ENCODE results near the gene IZUMO1R. TPM values are rescaled to one million over a fixed set of nuclear protein-coding genes. Genes with fewer than 3 reads are reported as not detected.

The IZUMO1R gene
- total RNA-seq, 2 experiments from 2014 or later = not detected

GRCh38 chr11:94315664-94316063, 11.3 kb downstream of the IZUMO1R start:
- POLR2A ChIA-PET = no interaction called here
- H3K9me3 Mint-ChIP-seq = no peaks in the 10 kb centered on the region
- no peak for ATAC-seq (ENCODE audit: poor library complexity)

GRCh38 chr11:94322501-94322900, 18.1 kb downstream of the IZUMO1R start:
- H3K4me3 ChIP-seq (ENCODE audit: low read length) = no peak overlapping the region
- ChIA-PET CTCF (no interaction called here), POLR2A (no interaction called here)
- intact Hi-C loops (cut with DNase I, micrococcal nuclease) = loop anchor here in 1 of 2 experiments (10.0 kb wide), 1 partner anchor 182 kb away; no protein-coding TSS in a partner anchor
- no peaks in the 10 kb centered on the region for H3K4me1 ChIP-seq (ENCODE audit: insufficient read depth, low read length)
- H3K4me3 Mint-ChIP-seq = no peak overlapping the region
- no peaks in the 10 kb centered on the region for H3K9me3 ChIP-seq (ENCODE audit: control insufficient read depth in 1 of 2, insufficient read depth in 1 of 2, low read length in 2 of 2)
- no peaks in the 10 kb centered on the region for H3K36me3 Mint-ChIP-seq (ENCODE audit: low read depth)
- H3K36me3 ChIP-seq (ENCODE audit: insufficient read depth, low read length) = no peaks in the 10 kb centered on the region
- no peaks in the 10 kb centered on the region for H3K27me3 ChIP-seq (ENCODE audit: control insufficient read depth in 1 of 2, insufficient read depth in 2 of 2, low read length in 2 of 2)
- no peak for ATAC-seq (ENCODE audit: poor library complexity)
- no peaks in the 10 kb centered on the region for H3K27me3 Mint-ChIP-seq
- peaks cover 5% of the 10 kb centered on the region for H3K9me3 Mint-ChIP-seq
- no peak for TF ChIP-seq CTCF (IDR thresholded peaks at IDR 0.05)
- no peak overlapping the region for H3K27ac ChIP-seq (ENCODE audit: low read depth in 1 of 2, low read length in 2 of 2)
- no peak overlapping the region for H3K27ac Mint-ChIP-seq
- no peaks in the 10 kb centered on the region for H3K4me1 Mint-ChIP-seq (ENCODE audit: low read depth)
- no peak for DNase-seq

More at GRCh38 chr11:94315664-94316063, 11.3 kb downstream of the IZUMO1R start:
- Mint-ChIP-seq H3K27ac (no peak overlapping the region), H3K4me1 (ENCODE audit: low read depth) (no peaks in the 10 kb centered on the region), H3K4me3 (no peak overlapping the region), H3K27me3 (peaks cover 18% of the 10 kb centered on the region), H3K36me3 (ENCODE audit: low read depth) (no peaks in the 10 kb centered on the region)
- Histone ChIP-seq H3K36me3 (ENCODE audit: insufficient read depth, low read length) (no peaks in the 10 kb centered on the region), H3K4me3 (ENCODE audit: low read length) (no peak overlapping the region), H3K27me3 (ENCODE audit: control insufficient read depth in 1 of 2, insufficient read depth in 2 of 2, low read length in 2 of 2) (peaks cover 3% of the 10 kb centered on the region in 2 experiments), H3K9me3 (ENCODE audit: control insufficient read depth in 1 of 2, insufficient read depth in 1 of 2, low read length in 2 of 2) (no peaks in the 10 kb centered on the region), H3K27ac (ENCODE audit: low read depth in 1 of 2, low read length in 2 of 2) (no peak overlapping the region), H3K4me1 (ENCODE audit: insufficient read depth, low read length) (no peaks in the 10 kb centered on the region)
- DNase-seq = no peak
- no peak for TF ChIP-seq CTCF (IDR thresholded peaks at IDR 0.05)
- CTCF ChIA-PET = no interaction called here
- intact Hi-C loops (cut with DNase I, micrococcal nuclease) = no loop called here

DNA sequence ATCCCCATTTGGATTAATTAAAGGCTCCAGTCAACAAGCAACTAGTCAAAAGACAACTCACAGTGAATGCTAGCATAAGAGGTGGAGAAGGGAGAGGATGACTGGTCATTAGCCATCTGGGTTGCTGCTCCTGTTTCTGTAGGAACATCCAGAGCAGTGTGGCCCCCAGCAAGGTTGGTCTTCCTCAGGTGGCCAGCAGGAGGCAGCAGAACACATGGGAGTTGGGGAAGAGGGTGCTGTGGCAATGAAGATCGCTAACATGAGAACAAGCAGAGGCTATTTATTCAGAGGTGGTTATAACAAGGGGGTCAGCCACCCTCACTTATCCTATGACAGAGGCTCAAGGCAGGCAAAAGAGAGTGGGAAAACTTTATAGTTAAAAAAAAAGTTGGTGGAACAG, 21.3 kb downstream of the IZUMO1R start:
- Histone ChIP-seq H3K4me1 (ENCODE audit: insufficient read depth, low read length) (no peaks in the 10 kb centered on the region), H3K27me3 (ENCODE audit: control insufficient read depth in 1 of 2, insufficient read depth in 2 of 2, low read length in 2 of 2) (no peaks in the 10 kb centered on the region), H3K27ac (ENCODE audit: low read depth in 1 of 2, low read length in 2 of 2) (no peak overlapping the region), H3K36me3 (ENCODE audit: insufficient read depth, low read length) (no peaks in the 10 kb centered on the region), H3K9me3 (ENCODE audit: control insufficient read depth in 1 of 2, insufficient read depth in 1 of 2, low read length in 2 of 2) (no peaks in the 10 kb centered on the region), H3K4me3 (ENCODE audit: low read length) (no peak overlapping the region)
- no peaks in the 10 kb centered on the region for H3K4me1 Mint-ChIP-seq (ENCODE audit: low read depth)
- H3K27ac Mint-ChIP-seq = no peak overlapping the region
- H3K9me3 Mint-ChIP-seq = peaks cover 5% of the 10 kb centered on the region
- no peaks in the 10 kb centered on the region for H3K36me3 Mint-ChIP-seq (ENCODE audit: low read depth)
- intact Hi-C loops (cut with DNase I, micrococcal nuclease) = loop anchor here in 1 of 2 experiments (10.0 kb wide), 1 partner anchor 179 kb away; no protein-coding TSS in a partner anchor
- DNase-seq = peak in 10 of 14 experiments; percentile 1 to 53 (median 28)
- peaks cover under 1% of the 10 kb centered on the region for H3K27me3 Mint-ChIP-seq
- peak; percentile 20 for TF ChIP-seq CTCF (IDR thresholded peaks at IDR 0.05)
- H3K4me3 Mint-ChIP-seq = no peak overlapping the region
- CTCF ChIA-PET = no interaction called here
- POLR2A ChIA-PET = no interaction called here
- ATAC-seq (ENCODE audit: poor library complexity) = no peak
